Measurements from ENCODE around the gene ALPK1. TPM values are rescaled to one million over a fixed set of nuclear protein-coding genes. Genes with fewer than 3 reads are reported as not detected.
"Not testable (repeated sequence)": the region's sequence is repeated elsewhere in the genome, so short reads cannot be mapped to it uniquely, and the experiment has no call there.

The ALPK1 gene
- total and polyA plus RNA-seq, 2 experiments from 2014 or later, result 0.10 to 0.49 TPM

- no peaks in the 10 kb centered on the region for H3K9me3 Mint-ChIP-seq
- no peaks in the 10 kb centered on the region for H3K79me2 ChIP-seq (replicated peaks; ENCODE audit: insufficient read depth)
- ATAC-seq, result no peak
- TF ChIP-seq JUNB (IDR thresholded peaks at IDR 0.05; ENCODE audit: unreplicated experiment), result no peak
- no peaks in the 10 kb centered on the region for H3K9me2 ChIP-seq (ENCODE audit: insufficient read depth)
- DNase-seq (ENCODE audit: low spot score), result no peak
- no peak overlapping the region for H3K4me3 Mint-ChIP-seq
- H3K36me3 Mint-ChIP-seq (ENCODE audit: low read depth), result no peaks in the 10 kb centered on the region
- no peak overlapping the region for H3K27ac Mint-ChIP-seq
- H3K27ac ChIP-seq (ENCODE audit: low read depth), result no peak overlapping the region
- no peaks in the 10 kb centered on the region for H3K27me3 Mint-ChIP-seq (ENCODE audit: insufficient read depth, low read depth, poor library complexity)
- no peak overlapping the region for H3K4me3 ChIP-seq
- H3K27me3 ChIP-seq (ENCODE audit: insufficient read depth), result no peaks in the 10 kb centered on the region
- H3K36me3 ChIP-seq (ENCODE audit: insufficient read depth), result no peaks in the 10 kb centered on the region
- H3F3A ChIP-seq (replicated peaks; ENCODE audit: low read depth), result no peaks in the 10 kb centered on the region
- no peak overlapping the region for H3K4me2 ChIP-seq
- no peaks in the 10 kb centered on the region for H3K4me1 ChIP-seq (ENCODE audit: insufficient read depth)
- H3K4me1 Mint-ChIP-seq, result no peaks in the 10 kb centered on the region; the same call in 2 of the 3 replicates
- no peaks in the 10 kb centered on the region for H4K20me1 ChIP-seq (replicated peaks; ENCODE audit: insufficient read depth)
- no peak overlapping the region for H2AFZ ChIP-seq
These were observed 139.8 kb downstream of the ALPK1 start for GRCh38 chr4:112436987-112437386.

DNA sequence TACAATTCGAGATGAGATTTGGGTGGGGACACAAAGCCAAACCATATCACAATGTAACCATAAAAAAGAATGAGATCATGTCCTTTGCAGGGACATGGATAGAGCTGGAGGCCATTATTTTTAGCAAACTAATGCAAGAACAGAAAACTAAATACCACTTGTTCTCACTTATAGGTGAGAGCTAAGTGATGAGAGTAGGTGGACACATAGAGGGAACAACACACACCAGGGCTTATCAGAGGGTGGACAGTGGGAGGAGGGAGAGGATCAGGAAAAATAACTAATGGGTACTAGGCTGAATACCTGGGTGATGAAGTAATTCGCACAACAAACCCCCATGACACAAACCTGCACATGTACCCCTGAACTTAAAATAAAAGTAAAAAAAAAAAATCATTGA, 145.1 kb downstream of the ALPK1 start:
- not testable (repeated sequence) for H3K36me3 Mint-ChIP-seq (ENCODE audit: low read depth); H3K9me2 ChIP-seq (ENCODE audit: insufficient read depth)

GRCh38 chr4:112448306-112449132, 151.3 kb downstream of the ALPK1 start:
- no peak overlapping the region for H2AFZ ChIP-seq
- H3K27ac ChIP-seq (ENCODE audit: low read depth), result no peak overlapping the region
- no peak overlapping the region for H3K4me2 ChIP-seq
- Mint-ChIP-seq H3K4me3 (no peak overlapping the region), H3K4me1 (peaks cover 16% of the 10 kb centered on the region), H3K9me3 (peaks cover 18% of the 10 kb centered on the region), H3K27me3 (ENCODE audit: insufficient read depth, low read depth, poor library complexity) (no peaks in the 10 kb centered on the region), H3K27ac (no peak overlapping the region), H3K36me3 (ENCODE audit: low read depth) (peaks cover 9% of the 10 kb centered on the region)
- ATAC-seq, result no peak
- H3K27me3 ChIP-seq (ENCODE audit: insufficient read depth), result no peaks in the 10 kb centered on the region
- TF ChIP-seq REST (IDR thresholded peaks at IDR 0.05; ENCODE audit: unreplicated experiment), result no peak
- no peaks in the 10 kb centered on the region for H4K20me1 ChIP-seq (replicated peaks; ENCODE audit: insufficient read depth)
- H3K9me2 ChIP-seq (ENCODE audit: insufficient read depth), result no peaks in the 10 kb centered on the region; the same call in 1 of the 2 replicates
- peaks cover 20% of the 10 kb centered on the region for H3K4me1 ChIP-seq (ENCODE audit: insufficient read depth)
- no peaks in the 10 kb centered on the region for H3K79me2 ChIP-seq (replicated peaks; ENCODE audit: insufficient read depth)
- no peak overlapping the region for H3K4me3 ChIP-seq
- no peaks in the 10 kb centered on the region for H3F3A ChIP-seq (replicated peaks; ENCODE audit: low read depth)
- peaks cover 5% of the 10 kb centered on the region; the same call in 1 of the 2 replicates for H3K36me3 ChIP-seq (ENCODE audit: insufficient read depth)
- no peak for DNase-seq (ENCODE audit: low spot score)

More for the DNA sequence above, 145.1 kb downstream of the ALPK1 start:
- not testable (repeated sequence) for H3K79me2 ChIP-seq (replicated peaks; ENCODE audit: insufficient read depth); DNase-seq (ENCODE audit: low spot score); H3K27me3 Mint-ChIP-seq (ENCODE audit: insufficient read depth, low read depth, poor library complexity); H3F3A ChIP-seq (replicated peaks; ENCODE audit: low read depth); H3K4me1 ChIP-seq (ENCODE audit: insufficient read depth); H3K36me3 ChIP-seq (ENCODE audit: insufficient read depth); H3K27me3 ChIP-seq (ENCODE audit: insufficient read depth); ATAC-seq; H3K4me3 Mint-ChIP-seq; H4K20me1 ChIP-seq (replicated peaks; ENCODE audit: insufficient read depth); H3K4me1 Mint-ChIP-seq; H3K27ac Mint-ChIP-seq; H3K4me3 ChIP-seq; H3K4me2 ChIP-seq; H3K27ac ChIP-seq (ENCODE audit: low read depth); H2AFZ ChIP-seq
- H3K9me3 Mint-ChIP-seq, result peaks cover 18% of the 10 kb centered on the region

All from GM23338 (cell line).